Measurements from ENCODE around the gene CAST.

GRCh38 chr5:96753848-96754247, 91.7 kb downstream of the CAST start:
- no peak for TF ChIP-seq CTCF (conservative IDR thresholded peaks at IDR 0.05; ENCODE audit: low read length)
- no peak for TF ChIP-seq EZH2phosphoT487 (IDR thresholded peaks at IDR 0.05; ENCODE audit: borderline replicate concordance, low read depth, low read length)

Data from OCI-LY7 (cell line).